HCT116 (cell line): ENCODE results near the gene PRRT1B. TPM values are rescaled to one million over a fixed set of nuclear protein-coding genes. Genes with fewer than 3 reads are reported as not detected.

ENCODE experiments used
- ATAC-seq: fragments of 200-7000 bp; cut with Tn5 transposase; 2 replicates; pipeline ENCODE4 v1.9.1; 2020; ENCODE audit warnings: mild to moderate bottlenecking, moderate library complexity
- BruUV-seq: library from RNA; stranded (reverse); fragments of 400-500 nt; replicated peaks from 2 replicates; lab custom pipeline; 2021; lab: Mats Ljungman, UMichigan
- CTCF ChIA-PET: fragments of 300-600 bp; sonication (Branson Sonifier 250); formaldehyde crosslinking; loops from one replicate; lab custom pipeline; 2021; ENCODE audit warnings: antibody characterized with exemption; lab: Charles Lee
- POLR2A ChIA-PET: fragments of 300-600, 350-600 bp; sonication (Branson Sonifier 250); formaldehyde crosslinking; loops from one replicate; lab custom pipeline; 2021; ENCODE audit warnings: antibody characterized with exemption; lab: Charles Lee
- RAD21 ChIA-PET, 2 experiments: fragments of 300-600 bp; sonication (Branson Sonifier 250); formaldehyde crosslinking; loops; one replicate each; lab custom pipeline; 2023; ENCODE audit warnings: low total read pairs in 2 of 2; ENCODE audit not compliant: uncharacterized antibody in 2 of 2, unreplicated experiment in 2 of 2, low non-redundant PET in 1 of 2; lab: Charles Lee
- DNase-seq: peaks from one replicate; pipeline ENCODE4 v3.0.0-alpha.2; 2010; ENCODE audit warnings: low read depth, low spot score
- H2AFZ ChIP-seq: fragments of 200-600 bp; shearing (Covaris generic), sonication (generic); 2 replicates; pipeline ENCODE4 v1.6.1; 2017; ENCODE audit warnings: low read depth, mixed run types, mixed read lengths, antibody characterized with exemption, low read length; ENCODE audit not compliant: poor library complexity, severe bottlenecking
- H3K27ac ChIP-seq: 2 replicates; pipeline ENCODE4 v1.5.1; 2012; ENCODE audit warnings: low read depth, low read length
- H3K27me3 ChIP-seq: fragments of 200-600 bp; sonication (generic); 2 replicates; pipeline ENCODE4 v1.6.1; 2016; ENCODE audit warnings: mixed run types, low read length, mixed read lengths; ENCODE audit not compliant: insufficient read depth
- H3K36me3 ChIP-seq, 2 experiments: fragments of 200-500 bp in 1 of 2; fragments of 200-600 bp in 1 of 2; sonication (Bioruptor generic) in 1 of 2; sonication (generic) in 1 of 2; 2 replicates each; pipeline versions ENCODE4 v1.5.1 to v1.6.1; 2014 to 2016; ENCODE audit warnings: low read length in 2 of 2, inconsistent platforms in 1 of 2, mixed read lengths in 1 of 2, mixed run types in 1 of 2; ENCODE audit not compliant: insufficient read depth in 2 of 2, control insufficient read depth in 1 of 2
- H3K4me1 ChIP-seq, 2 experiments: fragments of 200-600 bp in 1 of 2; sonication (generic) in 1 of 2; 2 replicates each; pipeline versions ENCODE4 v1.5.1 to v1.6.1; 2012 to 2017; ENCODE audit warnings: low read length in 2 of 2, inconsistent platforms in 1 of 2, mild to moderate bottlenecking in 1 of 2, mixed read lengths in 1 of 2, mixed run types in 1 of 2, moderate library complexity in 1 of 2; ENCODE audit not compliant: insufficient read depth in 2 of 2, control insufficient read depth in 1 of 2
- H3K4me2 ChIP-seq: fragments of 200-600 bp; sonication (generic); 2 replicates; pipeline ENCODE4 v1.6.1; 2017; ENCODE audit warnings: mixed run types, low read length, mixed read lengths
- H3K4me3 ChIP-seq, 2 experiments: fragments of 200-600 bp in 1 of 2; sonication (generic) in 1 of 2; replicated peaks in 1 of 2; 2 replicates each; pipeline ENCODE4 v1.5.1; 2011 to 2016; ENCODE audit warnings: low read length in 2 of 2, control low read depth in 1 of 2, low read depth in 1 of 2, mild to moderate bottlenecking in 1 of 2, mixed read lengths in 1 of 2, mixed run types in 1 of 2
- H3K79me2 ChIP-seq: fragments of 200-600 bp; sonication (generic); 2 replicates; pipeline ENCODE4 v1.6.1; 2017; ENCODE audit warnings: mild to moderate bottlenecking, mixed run types, low read length, moderate library complexity, mixed read lengths; ENCODE audit not compliant: insufficient read depth
- H3K9ac ChIP-seq: fragments of 200-600 bp; sonication (generic); 2 replicates; pipeline ENCODE4 v1.6.1; 2016; ENCODE audit warnings: low read length, mixed read lengths
- H3K9me2 ChIP-seq: fragments of 200-600 bp; sonication (generic), shearing (Covaris generic); 2 replicates; pipeline ENCODE4 v1.6.1; 2017; ENCODE audit warnings: mixed run types, mild to moderate bottlenecking, moderate library complexity; ENCODE audit not compliant: insufficient read depth
- H3K9me3 ChIP-seq, 2 experiments: fragments of 200-500 bp in 1 of 2; fragments of 200-600 bp in 1 of 2; sonication (Bioruptor generic) in 1 of 2; sonication (generic) in 1 of 2; 2 replicates each; pipeline ENCODE4 v1.6.1; 2014 to 2017; ENCODE audit warnings: low read length in 2 of 2, mixed read lengths in 2 of 2, inconsistent platforms in 1 of 2, low read depth in 1 of 2, mild to moderate bottlenecking in 1 of 2, mixed run types in 1 of 2, moderate library complexity in 1 of 2; ENCODE audit not compliant: control insufficient read depth in 1 of 2, insufficient read depth in 1 of 2
- H4K20me1 ChIP-seq: fragments of 200-600 bp; sonication (generic), shearing (Covaris generic); 2 replicates; pipeline ENCODE4 v1.6.1; 2017; ENCODE audit warnings: mixed run types, mild to moderate bottlenecking, moderate library complexity; ENCODE audit not compliant: insufficient read depth
- ATF3 ChIP-seq: IDR thresholded peaks from 2 replicates; pipeline ENCODE4 v1.6.1; 2012
- CBX3 ChIP-seq: IDR thresholded peaks from 2 replicates; pipeline ENCODE4 v1.6.1; 2012; ENCODE audit warnings: low read depth
- EGR1 ChIP-seq: IDR thresholded peaks from 2 replicates; pipeline ENCODE4 v1.6.1; 2012; ENCODE audit warnings: low read depth
- FOSL1 ChIP-seq: IDR thresholded peaks from 2 replicates; pipeline ENCODE4 v1.6.1; 2012; ENCODE audit warnings: low read depth
- RAD21 ChIP-seq: IDR thresholded peaks from 2 replicates; pipeline ENCODE4 v1.6.1; 2012; ENCODE audit warnings: low read depth, mild to moderate bottlenecking
- intact Hi-C: fragments of 100-400 bp; cut with micrococcal nuclease; formaldehyde crosslinking; loops from 2 replicates; pipeline ENCODE4 v1.10.0; 2022
- total RNA-seq: library from RNA; stranded (reverse); gene quantifications from one replicate; pipeline ENCODE4 v1.2.1, GENCODE V29; 2021; ENCODE audit not compliant: unreplicated experiment
- TF ChIP-seq, protein P1 (sequence below): IDR thresholded peaks from 2 replicates; pipeline ENCODE4 v1.6.1; 2012
- TF ChIP-seq, protein P2 (sequence below): IDR thresholded peaks from 2 replicates; pipeline ENCODE4 v1.6.1; 2011; ENCODE audit warnings: mild to moderate bottlenecking, low read length, moderate library complexity; ENCODE audit not compliant: insufficient replicate concordance; ENCODE audit errors: extremely low read depth

The PRRT1B gene
- total RNA-seq, 1 experiment from 2014 or later, result not detected

DNA sequence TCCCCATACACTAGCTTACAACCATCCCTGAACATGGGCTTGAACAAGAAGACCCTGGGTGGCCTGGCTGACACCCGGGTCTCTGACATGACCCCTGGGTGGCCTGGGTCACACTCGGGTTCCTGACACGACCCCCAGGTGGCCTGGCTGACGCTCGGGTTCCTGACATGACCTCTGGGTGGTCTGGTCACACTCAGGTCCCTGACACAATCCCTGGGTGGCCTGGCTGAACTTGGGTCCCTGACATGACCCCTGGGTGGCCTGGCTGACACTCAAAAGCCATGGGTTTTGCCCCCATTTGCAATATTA, 38.0 kb downstream of the PRRT1B start:
- DNase-seq (no peak), ATAC-seq (no peak)
- Histone ChIP-seq H3K27me3 (no peaks in the 10 kb centered on the region), H3K4me2 (no peak overlapping the region), H3K36me3 (peaks cover 3 to 5% of the 10 kb centered on the region in 2 experiments; a peak in 2 of 4 replicates), H3K9me2 (no peaks in the 10 kb centered on the region), H3K79me2 (no peaks in the 10 kb centered on the region), H3K4me1 (no peaks in the 10 kb centered on the region), H3K27ac (no peak overlapping the region), H3K9me3 (no peaks in the 10 kb centered on the region), H2AFZ (no peak overlapping the region), H3K4me3 (no peak overlapping the region), H3K9ac (no peak overlapping the region), H4K20me1 (no peaks in the 10 kb centered on the region)
- ChIA-PET POLR2A (no interaction called here), CTCF (no interaction called here), RAD21 (no interaction called here)
- no TSS peak for BruUV-seq
- intact Hi-C loops, result no loop called here
- no peak for TF ChIP-seq RAD21
- TF ChIP-seq FOSL1, result no peak
- TF ChIP-seq, protein P1, sequence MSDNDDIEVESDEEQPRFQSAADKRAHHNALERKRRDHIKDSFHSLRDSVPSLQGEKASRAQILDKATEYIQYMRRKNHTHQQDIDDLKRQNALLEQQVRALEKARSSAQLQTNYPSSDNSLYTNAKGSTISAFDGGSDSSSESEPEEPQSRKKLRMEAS, result no peak
- no peak for TF ChIP-seq CBX3
- TF ChIP-seq, protein P2, sequence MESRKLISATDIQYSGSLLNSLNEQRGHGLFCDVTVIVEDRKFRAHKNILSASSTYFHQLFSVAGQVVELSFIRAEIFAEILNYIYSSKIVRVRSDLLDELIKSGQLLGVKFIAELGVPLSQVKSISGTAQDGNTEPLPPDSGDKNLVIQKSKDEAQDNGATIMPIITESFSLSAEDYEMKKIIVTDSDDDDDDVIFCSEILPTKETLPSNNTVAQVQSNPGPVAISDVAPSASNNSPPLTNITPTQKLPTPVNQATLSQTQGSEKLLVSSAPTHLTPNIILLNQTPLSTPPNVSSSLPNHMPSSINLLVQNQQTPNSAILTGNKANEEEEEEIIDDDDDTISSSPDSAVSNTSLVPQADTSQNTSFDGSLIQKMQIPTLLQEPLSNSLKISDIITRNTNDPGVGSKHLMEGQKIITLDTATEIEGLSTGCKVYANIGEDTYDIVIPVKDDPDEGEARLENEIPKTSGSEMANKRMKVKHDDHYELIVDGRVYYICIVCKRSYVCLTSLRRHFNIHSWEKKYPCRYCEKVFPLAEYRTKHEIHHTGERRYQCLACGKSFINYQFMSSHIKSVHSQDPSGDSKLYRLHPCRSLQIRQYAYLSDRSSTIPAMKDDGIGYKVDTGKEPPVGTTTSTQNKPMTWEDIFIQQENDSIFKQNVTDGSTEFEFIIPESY, result no peak
- TF ChIP-seq EGR1, result no peak
- no peak for TF ChIP-seq ATF3
